ENCODE measurements around the gene WNT7A.

The WNT7A gene

DNA sequence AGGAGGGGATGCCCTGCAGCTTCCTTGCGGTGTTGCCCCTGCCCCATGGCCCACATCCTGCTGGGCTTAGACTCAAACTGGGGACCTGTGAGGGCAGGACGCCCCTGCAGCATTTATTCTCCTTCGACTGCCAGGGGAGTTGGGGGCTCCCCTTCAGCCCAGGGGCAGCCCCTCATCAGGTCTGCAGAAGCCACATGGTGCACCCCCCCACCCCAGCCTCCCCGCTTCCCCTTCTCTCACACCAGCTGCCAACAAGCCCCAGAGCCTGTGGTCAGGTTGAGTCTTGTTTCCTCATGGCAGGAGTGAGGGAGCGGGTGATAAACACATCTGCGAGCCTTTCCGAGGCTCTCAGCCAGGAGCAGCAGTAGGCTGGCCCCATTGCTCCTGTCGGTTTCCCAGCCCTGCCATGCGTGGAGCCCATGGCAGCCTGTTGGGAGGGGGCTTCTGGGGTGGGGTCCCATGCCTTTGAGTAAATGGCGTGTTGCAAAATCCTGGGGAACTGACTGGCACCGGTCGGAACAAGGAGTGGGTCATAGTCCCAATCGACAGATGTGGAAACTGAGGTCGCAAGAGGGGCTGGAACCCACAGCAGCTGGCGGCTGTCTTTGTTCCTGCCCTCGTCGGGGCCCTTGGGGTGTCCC is 27.8 kb downstream of the WNT7A start:
- H3K4me1 ChIP-seq (ENCODE audit: insufficient read depth, low read length), result peaks cover 9% of the 10 kb centered on the region
- H3K27ac ChIP-seq (ENCODE audit: low read depth, low read length), result no peak overlapping the region
- no peaks in the 10 kb centered on the region for H3K27me3 ChIP-seq (ENCODE audit: insufficient read depth, low read length)
- 94% methylated on average over 17 of the region's 17 CpGs for WGBS
- no peaks in the 10 kb centered on the region for H3K9me3 ChIP-seq (ENCODE audit: insufficient read depth, low read depth, low read length)
- no peak overlapping the region for H3K9ac ChIP-seq (ENCODE audit: low read depth, low read length)
- H3K4me3 ChIP-seq (ENCODE audit: low read length), result no peak overlapping the region
- H3K36me3 ChIP-seq (ENCODE audit: insufficient read depth, low read length), result no peaks in the 10 kb centered on the region

DNA sequence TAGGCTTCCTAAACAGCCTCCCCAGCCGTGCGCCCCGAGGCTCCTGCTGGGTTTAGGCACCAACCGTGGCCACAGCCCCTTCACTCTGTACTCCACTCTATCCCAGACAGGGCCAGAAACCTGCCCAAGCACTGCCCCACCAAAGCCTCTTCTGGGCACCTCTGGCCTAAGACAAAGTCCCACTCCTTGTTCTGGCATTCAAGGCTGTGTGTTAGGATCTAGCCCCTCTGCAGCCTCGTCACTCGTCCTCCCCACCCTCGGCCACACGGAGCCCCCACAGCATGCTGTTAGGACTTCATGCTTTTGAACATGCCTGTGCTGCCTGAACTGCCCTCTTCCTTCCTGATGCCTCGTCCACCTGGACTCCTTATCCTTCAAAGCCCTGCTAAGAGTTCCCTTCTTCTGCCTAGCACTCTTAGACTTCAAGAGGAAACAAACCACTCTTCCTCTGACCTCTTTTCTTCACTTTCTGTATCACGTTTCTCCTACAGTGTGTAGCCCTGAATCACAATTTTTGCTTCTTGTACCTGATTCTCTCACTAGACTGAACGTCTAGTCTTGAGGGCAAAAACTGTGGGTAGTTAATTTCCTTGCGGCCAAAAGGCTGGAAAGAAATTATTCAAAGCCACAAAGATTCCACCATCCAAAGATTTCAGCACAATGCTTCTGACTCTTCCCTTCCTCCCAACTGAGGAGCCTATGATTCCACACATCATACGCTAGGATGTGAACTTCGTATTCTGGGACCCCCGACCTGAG is 28.6 kb downstream of the WNT7A start:
- WGBS, result 90% methylated on average over 15 of the region's 15 CpGs

DNA sequence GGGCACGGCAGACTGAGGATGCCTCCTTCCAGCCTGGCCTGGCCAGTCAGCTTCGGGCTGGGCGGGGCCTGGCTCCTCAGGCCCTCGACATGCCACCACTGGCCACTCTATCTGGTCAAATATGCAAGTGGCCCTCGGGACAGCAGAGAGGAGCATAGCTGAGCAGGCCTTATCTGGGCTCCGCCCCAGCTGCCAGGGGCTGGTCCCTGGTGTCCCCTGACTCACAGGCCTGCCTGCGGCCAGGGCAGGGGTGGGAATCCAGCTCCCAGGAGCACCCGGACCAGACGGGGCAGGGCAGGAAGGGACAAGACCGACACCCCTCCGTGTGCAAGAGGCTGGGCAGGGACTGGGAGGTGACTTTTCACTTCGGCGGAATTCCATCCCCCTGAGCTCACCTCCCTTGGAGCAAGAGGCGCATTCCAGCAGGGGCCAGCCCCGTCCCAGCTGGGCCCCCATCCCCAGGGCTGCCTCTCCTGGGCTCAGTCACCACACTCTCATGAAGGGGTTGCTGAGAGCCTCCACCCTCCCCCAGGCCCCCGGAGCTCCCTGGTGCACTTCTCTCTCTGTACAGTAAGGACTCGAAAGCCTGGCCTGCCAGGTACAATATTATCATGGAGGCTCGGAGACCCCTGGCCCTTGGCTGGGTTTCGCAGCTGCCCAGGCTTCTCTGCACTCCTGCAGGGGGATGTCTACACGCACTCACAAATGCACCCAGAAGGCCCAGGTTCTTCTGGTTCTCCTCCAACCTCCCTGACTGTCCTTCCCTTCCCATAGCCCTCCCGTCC is 29.5 kb downstream of the WNT7A start:
- Histone ChIP-seq H3K36me3 (ENCODE audit: insufficient read depth, low read length) (no peaks in the 10 kb centered on the region), H3K9ac (ENCODE audit: low read depth, low read length) (peak overlapping the region; percentile 23; the same call in 1 of the 2 replicates), H3K27me3 (ENCODE audit: insufficient read depth, low read length) (no peaks in the 10 kb centered on the region), H3K9me3 (ENCODE audit: insufficient read depth, low read depth, low read length) (no peaks in the 10 kb centered on the region), H3K4me1 (ENCODE audit: insufficient read depth, low read length) (peaks cover 9% of the 10 kb centered on the region), H3K4me3 (ENCODE audit: low read length) (no peak overlapping the region), H3K27ac (ENCODE audit: low read depth, low read length) (no peak overlapping the region)
- 56% methylated on average over 21 of the region's 21 CpGs for WGBS

More for the DNA sequence above, 28.6 kb downstream of the WNT7A start:
- Histone ChIP-seq H3K36me3 (ENCODE audit: insufficient read depth, low read length) (no peaks in the 10 kb centered on the region), H3K4me3 (ENCODE audit: low read length) (no peak overlapping the region), H3K4me1 (ENCODE audit: insufficient read depth, low read length) (peaks cover 9% of the 10 kb centered on the region), H3K9ac (ENCODE audit: low read depth, low read length) (no peak overlapping the region), H3K9me3 (ENCODE audit: insufficient read depth, low read depth, low read length) (no peaks in the 10 kb centered on the region), H3K27ac (ENCODE audit: low read depth, low read length) (no peak overlapping the region), H3K27me3 (ENCODE audit: insufficient read depth, low read length) (no peaks in the 10 kb centered on the region)

DNA sequence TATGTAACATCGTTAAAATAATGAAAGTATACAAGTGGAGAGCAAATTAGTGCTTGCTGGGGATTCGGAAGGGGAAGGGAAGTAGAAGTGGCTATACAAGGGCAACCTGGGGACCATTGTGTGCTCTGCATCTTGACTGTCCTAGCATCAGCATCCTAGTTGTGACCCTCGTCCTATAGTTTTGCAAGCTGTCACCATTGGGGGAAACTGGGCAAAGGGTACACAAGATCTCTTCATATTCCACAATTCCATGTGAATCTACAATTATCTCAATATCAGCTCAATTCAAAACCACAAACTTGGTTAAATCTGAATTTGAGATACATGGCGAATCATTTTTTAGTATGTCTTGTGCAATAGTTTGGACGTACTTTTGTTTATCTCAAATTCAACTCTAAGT is 30.9 kb downstream of the WNT7A start:
- Histone ChIP-seq H3K27ac (ENCODE audit: low read depth, low read length) (no peak overlapping the region), H3K4me1 (ENCODE audit: insufficient read depth, low read length) (peaks cover 9% of the 10 kb centered on the region), H3K36me3 (ENCODE audit: insufficient read depth, low read length) (no peaks in the 10 kb centered on the region), H3K27me3 (ENCODE audit: insufficient read depth, low read length) (no peaks in the 10 kb centered on the region), H3K9me3 (ENCODE audit: insufficient read depth, low read depth, low read length) (no peaks in the 10 kb centered on the region), H3K9ac (ENCODE audit: low read depth, low read length) (no peak overlapping the region), H3K4me3 (ENCODE audit: low read length) (no peak overlapping the region)
- WGBS, result 95% methylated on average over 5 of the region's 5 CpGs

DNA sequence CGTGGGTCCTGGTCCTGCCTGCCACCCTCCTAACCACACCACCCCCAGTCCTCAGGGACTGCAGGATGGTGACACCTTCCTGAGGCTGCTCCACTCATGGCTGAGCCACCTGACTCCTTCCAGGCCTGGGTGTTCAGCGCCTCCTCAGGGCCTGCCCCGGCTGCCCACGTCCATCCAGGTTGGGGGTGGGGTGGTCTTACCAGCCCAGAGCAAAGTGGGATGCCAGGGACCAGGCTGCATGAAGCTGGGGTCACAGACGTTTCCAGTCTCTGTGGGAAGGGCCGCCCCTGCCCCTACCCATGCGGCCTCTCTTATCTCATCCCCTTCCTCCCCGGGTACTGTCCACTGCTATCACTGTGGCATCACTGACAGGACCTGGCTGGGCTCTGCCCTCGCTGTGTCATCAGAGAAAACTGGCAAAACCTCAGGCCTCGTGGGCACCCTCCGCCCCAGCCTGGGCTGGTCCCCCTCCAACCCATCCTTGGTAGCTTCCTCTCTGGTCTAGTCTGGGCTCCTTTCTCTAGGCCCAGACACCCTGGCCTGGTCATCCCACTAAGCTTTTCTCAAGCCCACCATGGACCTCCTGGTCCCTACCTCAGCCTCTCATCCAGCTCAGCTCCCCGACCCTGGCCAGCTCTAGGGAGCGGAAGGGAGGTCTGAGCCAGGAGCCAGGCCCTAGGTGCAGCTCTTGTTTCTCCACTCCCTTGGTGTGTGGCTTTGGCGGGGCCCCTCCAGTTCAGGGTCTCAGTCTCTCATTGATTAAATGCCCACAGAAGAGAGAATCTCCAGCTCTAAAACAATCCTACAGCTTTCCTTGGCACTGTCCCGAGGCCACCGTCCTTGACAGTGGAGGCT is 32.9 kb downstream of the WNT7A start:
- H3K4me1 ChIP-seq (ENCODE audit: insufficient read depth, low read length), result peaks cover 9% of the 10 kb centered on the region
- H3K9me3 ChIP-seq (ENCODE audit: insufficient read depth, low read depth, low read length), result no peaks in the 10 kb centered on the region
- no peak overlapping the region for H3K9ac ChIP-seq (ENCODE audit: low read depth, low read length)
- 77% methylated on average over 16 of the region's 16 CpGs for WGBS
- H3K27ac ChIP-seq (ENCODE audit: low read depth, low read length), result no peak overlapping the region
- H3K27me3 ChIP-seq (ENCODE audit: insufficient read depth, low read length), result no peaks in the 10 kb centered on the region
- H3K4me3 ChIP-seq (ENCODE audit: low read length), result no peak overlapping the region
- H3K36me3 ChIP-seq (ENCODE audit: insufficient read depth, low read length), result no peaks in the 10 kb centered on the region

DNA sequence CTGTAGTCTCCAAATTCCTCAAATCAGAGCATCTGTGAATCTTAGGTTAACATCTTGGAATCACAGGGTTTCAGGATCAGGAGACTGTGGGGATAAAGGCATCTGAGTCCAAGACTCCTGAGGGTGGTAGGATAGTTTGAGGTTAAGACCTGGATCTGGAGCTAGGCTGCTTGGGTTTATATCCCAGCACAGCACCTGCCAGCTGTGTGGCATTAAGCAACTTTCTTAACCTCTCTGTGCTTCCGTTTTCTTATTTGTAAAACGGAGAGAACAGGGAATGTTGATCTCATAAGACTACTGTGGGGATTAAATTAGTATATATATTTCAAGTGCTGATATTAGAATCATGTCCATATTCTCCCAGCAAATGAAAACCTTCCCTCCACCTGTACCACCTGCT is 33.6 kb downstream of the WNT7A start:
- Histone ChIP-seq H3K9ac (ENCODE audit: low read depth, low read length) (no peak overlapping the region), H3K27ac (ENCODE audit: low read depth, low read length) (no peak overlapping the region), H3K27me3 (ENCODE audit: insufficient read depth, low read length) (no peaks in the 10 kb centered on the region), H3K4me3 (ENCODE audit: low read length) (no peak overlapping the region), H3K4me1 (ENCODE audit: insufficient read depth, low read length) (peaks cover 9% of the 10 kb centered on the region), H3K36me3 (ENCODE audit: insufficient read depth, low read length) (no peaks in the 10 kb centered on the region), H3K9me3 (ENCODE audit: insufficient read depth, low read depth, low read length) (no peaks in the 10 kb centered on the region)
- 93% methylated on average over 2 of the region's 2 CpGs for WGBS

DNA sequence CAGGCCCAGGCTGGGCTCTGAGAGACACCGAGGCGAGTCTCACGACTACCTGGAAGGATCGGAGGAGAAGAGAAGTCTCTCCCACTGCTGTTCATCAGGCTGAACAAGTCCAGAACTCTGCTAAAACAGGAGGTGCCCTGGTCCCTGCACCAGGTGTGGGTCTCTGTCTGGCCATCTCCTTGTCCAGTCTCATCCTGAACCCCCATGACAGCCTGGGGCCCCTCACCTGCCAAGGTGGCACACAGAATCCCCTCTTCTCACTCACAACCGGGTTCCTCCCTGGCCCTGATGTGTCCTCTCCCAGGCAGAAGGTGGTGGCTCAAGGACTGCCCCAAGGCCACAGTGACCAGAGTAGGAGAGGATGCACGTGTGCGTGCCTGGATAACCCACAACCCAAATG is 34.1 kb downstream of the WNT7A start:
- Histone ChIP-seq H3K36me3 (ENCODE audit: insufficient read depth, low read length) (no peaks in the 10 kb centered on the region), H3K4me1 (ENCODE audit: insufficient read depth, low read length) (peaks cover 9% of the 10 kb centered on the region), H3K27me3 (ENCODE audit: insufficient read depth, low read length) (no peaks in the 10 kb centered on the region), H3K27ac (ENCODE audit: low read depth, low read length) (no peak overlapping the region), H3K4me3 (ENCODE audit: low read length) (no peak overlapping the region), H3K9me3 (ENCODE audit: insufficient read depth, low read depth, low read length) (no peaks in the 10 kb centered on the region), H3K9ac (ENCODE audit: low read depth, low read length) (no peak overlapping the region)
- 96% methylated on average over 7 of the region's 7 CpGs for WGBS

DNA sequence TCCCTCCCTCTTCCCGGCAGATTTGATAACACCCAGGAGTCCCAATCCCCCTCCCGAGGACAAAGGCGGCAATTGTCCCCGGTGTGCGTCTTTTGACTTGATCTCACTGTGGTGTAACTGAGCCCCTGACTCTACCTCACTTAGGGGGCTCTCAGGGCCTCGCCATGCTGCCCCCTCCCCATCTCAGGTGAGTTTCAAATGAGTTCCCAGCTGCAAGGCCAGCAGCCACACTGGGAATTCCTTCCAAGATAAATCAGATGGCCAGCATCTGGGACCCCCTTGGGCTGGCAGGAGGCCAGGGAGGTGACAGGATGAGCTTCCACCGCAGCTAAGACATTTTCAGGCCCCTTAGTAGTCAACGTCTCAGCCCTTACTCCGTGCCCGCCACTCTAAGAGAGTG is 35.0 kb downstream of the WNT7A start:
- Histone ChIP-seq H3K27me3 (ENCODE audit: insufficient read depth, low read length) (no peaks in the 10 kb centered on the region), H3K9ac (ENCODE audit: low read depth, low read length) (no peak overlapping the region), H3K27ac (ENCODE audit: low read depth, low read length) (no peak overlapping the region), H3K4me1 (ENCODE audit: insufficient read depth, low read length) (peaks cover 4% of the 10 kb centered on the region), H3K36me3 (ENCODE audit: insufficient read depth, low read length) (no peaks in the 10 kb centered on the region), H3K9me3 (ENCODE audit: insufficient read depth, low read depth, low read length) (no peaks in the 10 kb centered on the region), H3K4me3 (ENCODE audit: low read length) (no peak overlapping the region)
- 91% methylated on average over 10 of the region's 10 CpGs for WGBS

DNA sequence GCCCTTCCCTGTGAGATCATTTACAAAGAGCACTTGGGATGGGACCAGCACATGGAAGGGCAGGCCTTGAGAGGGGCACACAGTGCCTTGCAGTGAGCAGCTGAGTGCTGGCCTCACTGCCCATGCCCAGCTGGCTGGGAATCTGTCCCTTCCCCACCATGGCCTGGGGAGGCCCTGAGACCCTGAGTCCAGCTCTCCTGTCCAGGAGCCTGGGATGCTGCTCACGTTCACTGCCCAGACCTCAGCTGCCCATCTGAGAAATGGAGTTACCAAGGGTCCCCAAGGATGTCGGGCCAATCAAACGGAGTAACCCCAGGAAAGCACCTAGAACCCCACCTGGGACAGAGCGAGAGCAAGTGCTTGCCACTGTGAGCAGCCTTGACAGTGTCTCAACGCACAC is 35.6 kb downstream of the WNT7A start:
- 90% methylated on average over 5 of the region's 5 CpGs for WGBS
- H3K27ac ChIP-seq (ENCODE audit: low read depth, low read length), result no peak overlapping the region

DNA sequence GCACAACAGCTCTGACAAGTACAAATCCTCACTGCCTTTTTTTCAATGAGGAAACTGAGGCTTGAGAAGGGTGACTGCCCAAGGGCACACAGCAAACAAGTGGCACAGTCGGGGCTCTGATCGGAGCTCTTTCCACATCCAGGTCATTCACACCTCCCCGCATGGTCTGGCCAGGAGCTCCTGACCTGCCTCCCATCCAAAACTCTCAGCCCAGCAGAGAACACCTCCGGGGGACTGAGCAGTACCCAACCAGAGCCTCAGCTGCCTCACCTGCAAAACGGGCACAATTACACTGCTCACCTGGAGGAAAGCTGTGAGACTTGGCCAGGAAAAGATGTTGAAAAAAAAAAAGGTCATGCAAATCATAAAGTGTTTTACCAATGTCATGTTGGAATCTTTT is 36.5 kb downstream of the WNT7A start:
- H3K27ac ChIP-seq (ENCODE audit: low read depth, low read length), result no peak overlapping the region
- H3K4me3 ChIP-seq (ENCODE audit: low read length), result no peak overlapping the region
- H3K9me3 ChIP-seq (ENCODE audit: insufficient read depth, low read depth, low read length), result no peaks in the 10 kb centered on the region
- H3K9ac ChIP-seq (ENCODE audit: low read depth, low read length), result no peak overlapping the region
- no peaks in the 10 kb centered on the region for H3K27me3 ChIP-seq (ENCODE audit: insufficient read depth, low read length)
- H3K4me1 ChIP-seq (ENCODE audit: insufficient read depth, low read length), result peaks cover 4% of the 10 kb centered on the region
- no peaks in the 10 kb centered on the region for H3K36me3 ChIP-seq (ENCODE audit: insufficient read depth, low read length)
- WGBS, result 88% methylated on average over 5 of the region's 5 CpGs

More for the DNA sequence above, 35.6 kb downstream of the WNT7A start:
- no peaks in the 10 kb centered on the region for H3K36me3 ChIP-seq (ENCODE audit: insufficient read depth, low read length)
- no peak overlapping the region for H3K4me3 ChIP-seq (ENCODE audit: low read length)
- no peaks in the 10 kb centered on the region for H3K27me3 ChIP-seq (ENCODE audit: insufficient read depth, low read length)
- H3K9me3 ChIP-seq (ENCODE audit: insufficient read depth, low read depth, low read length), result no peaks in the 10 kb centered on the region
- peaks cover 4% of the 10 kb centered on the region for H3K4me1 ChIP-seq (ENCODE audit: insufficient read depth, low read length)
- no peak overlapping the region for H3K9ac ChIP-seq (ENCODE audit: low read depth, low read length)

Data from HUES64 (cell line).